ENCODE measurements around the gene SH3BGRL2. TPM values are rescaled to one million over a fixed set of nuclear protein-coding genes. Genes with fewer than 3 reads are reported as not detected.

SH3BGRL2 gene
- total RNA-seq, 4 donors from 2014 or later, result 18.2 to 65.4 (median 40.1) TPM

DNA sequence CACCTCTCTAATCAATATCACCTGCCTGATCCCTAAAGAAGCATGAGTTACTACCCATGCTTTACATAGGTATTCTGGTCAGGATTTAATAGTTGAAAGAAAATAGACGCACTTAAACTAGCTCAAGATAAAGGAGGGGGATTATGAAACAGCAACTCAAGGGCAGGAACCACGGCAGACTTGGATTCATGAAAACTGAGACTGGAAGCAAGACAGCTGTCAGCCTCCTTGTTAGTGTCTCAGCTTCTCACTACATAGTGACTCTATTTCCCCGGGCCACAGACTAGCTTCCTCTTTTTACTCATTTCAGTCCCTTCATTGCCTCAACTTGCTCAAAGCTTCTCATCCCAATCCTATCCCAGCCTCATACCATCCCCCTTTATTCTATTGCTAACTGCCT is 4.3 kb upstream of the SH3BGRL2 start:
- 82 to 94% methylated on average over 3 of the region's 3 CpGs for WGBS, 2 donors

DNA sequence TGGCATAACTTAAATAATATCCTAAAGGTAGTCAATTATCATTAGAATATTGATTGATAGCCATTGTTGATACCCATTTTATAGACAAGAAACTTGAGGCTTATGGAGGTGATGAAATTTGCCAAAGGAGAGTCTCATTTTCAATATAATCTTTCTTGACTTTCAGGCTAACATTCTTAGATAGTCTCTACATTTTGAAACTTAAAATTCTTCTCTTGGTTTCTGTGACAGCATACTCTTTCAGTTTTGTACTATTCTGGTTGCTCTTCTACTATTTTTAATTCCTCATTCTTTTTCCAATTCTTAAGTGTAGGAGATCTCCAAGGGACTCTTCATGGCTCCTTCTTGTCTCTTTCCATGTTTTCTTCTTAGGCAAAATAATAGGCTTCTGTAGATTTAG is 3.7 kb upstream of the SH3BGRL2 start:
- DNase-seq (ENCODE audit: low spot score in 2 of 2), result no peak
- H3K4me3 ChIP-seq (ENCODE audit: low read depth, poor library complexity, severe bottlenecking), result no peak overlapping the region
- TF ChIP-seq, protein P1, sequence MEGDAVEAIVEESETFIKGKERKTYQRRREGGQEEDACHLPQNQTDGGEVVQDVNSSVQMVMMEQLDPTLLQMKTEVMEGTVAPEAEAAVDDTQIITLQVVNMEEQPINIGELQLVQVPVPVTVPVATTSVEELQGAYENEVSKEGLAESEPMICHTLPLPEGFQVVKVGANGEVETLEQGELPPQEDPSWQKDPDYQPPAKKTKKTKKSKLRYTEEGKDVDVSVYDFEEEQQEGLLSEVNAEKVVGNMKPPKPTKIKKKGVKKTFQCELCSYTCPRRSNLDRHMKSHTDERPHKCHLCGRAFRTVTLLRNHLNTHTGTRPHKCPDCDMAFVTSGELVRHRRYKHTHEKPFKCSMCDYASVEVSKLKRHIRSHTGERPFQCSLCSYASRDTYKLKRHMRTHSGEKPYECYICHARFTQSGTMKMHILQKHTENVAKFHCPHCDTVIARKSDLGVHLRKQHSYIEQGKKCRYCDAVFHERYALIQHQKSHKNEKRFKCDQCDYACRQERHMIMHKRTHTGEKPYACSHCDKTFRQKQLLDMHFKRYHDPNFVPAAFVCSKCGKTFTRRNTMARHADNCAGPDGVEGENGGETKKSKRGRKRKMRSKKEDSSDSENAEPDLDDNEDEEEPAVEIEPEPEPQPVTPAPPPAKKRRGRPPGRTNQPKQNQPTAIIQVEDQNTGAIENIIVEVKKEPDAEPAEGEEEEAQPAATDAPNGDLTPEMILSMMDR (IDR thresholded peaks at IDR 0.05), result no peak
- no peak for TF ChIP-seq POLR2A (IDR thresholded peaks at IDR 0.05)
- intact Hi-C loops (cut with DNase I; ENCODE audit: low total_unique reads), result no loop called here

More for the DNA sequence above, 4.3 kb upstream of the SH3BGRL2 start:
- intact Hi-C loops (cut with DNase I; ENCODE audit: low total_unique reads), result no loop called here
- TF ChIP-seq, protein P1 (IDR thresholded peaks at IDR 0.05), result no peak
- no peak for TF ChIP-seq POLR2A (IDR thresholded peaks at IDR 0.05)
- no peak for DNase-seq (ENCODE audit: low spot score in 2 of 2)
- no peak overlapping the region for H3K4me3 ChIP-seq (ENCODE audit: low read depth, poor library complexity, severe bottlenecking)

- no peak overlapping the region for H3K4me3 ChIP-seq (ENCODE audit: low read depth, poor library complexity, severe bottlenecking)
- WGBS, 2 donors, result 91 to 92% methylated on average over 5 of the region's 5 CpGs
- intact Hi-C loops (cut with DNase I; ENCODE audit: low total_unique reads), result no loop called here
- no peak for DNase-seq (ENCODE audit: low spot score in 2 of 2)
- TF ChIP-seq POLR2A (IDR thresholded peaks at IDR 0.05), result no peak
- TF ChIP-seq, protein P1 (IDR thresholded peaks at IDR 0.05), result no peak
Observed at GRCh38 chr6:79628466-79629288, 2.5 kb upstream of the SH3BGRL2 start.

- DNase-seq (ENCODE audit: low spot score in 2 of 2), result no peak
- intact Hi-C loops (cut with DNase I; ENCODE audit: low total_unique reads), result no loop called here
- no peak for TF ChIP-seq POLR2A (IDR thresholded peaks at IDR 0.05)
- TF ChIP-seq, protein P1 (IDR thresholded peaks at IDR 0.05), result no peak
- no peak overlapping the region for H3K4me3 ChIP-seq (ENCODE audit: low read depth, poor library complexity, severe bottlenecking)
- WGBS, 2 donors, result 53 to 57% methylated on average over 8 of the region's 8 CpGs
Observed at GRCh38 chr6:79630380-79630882, 698 bp upstream of the SH3BGRL2 start.

DNA sequence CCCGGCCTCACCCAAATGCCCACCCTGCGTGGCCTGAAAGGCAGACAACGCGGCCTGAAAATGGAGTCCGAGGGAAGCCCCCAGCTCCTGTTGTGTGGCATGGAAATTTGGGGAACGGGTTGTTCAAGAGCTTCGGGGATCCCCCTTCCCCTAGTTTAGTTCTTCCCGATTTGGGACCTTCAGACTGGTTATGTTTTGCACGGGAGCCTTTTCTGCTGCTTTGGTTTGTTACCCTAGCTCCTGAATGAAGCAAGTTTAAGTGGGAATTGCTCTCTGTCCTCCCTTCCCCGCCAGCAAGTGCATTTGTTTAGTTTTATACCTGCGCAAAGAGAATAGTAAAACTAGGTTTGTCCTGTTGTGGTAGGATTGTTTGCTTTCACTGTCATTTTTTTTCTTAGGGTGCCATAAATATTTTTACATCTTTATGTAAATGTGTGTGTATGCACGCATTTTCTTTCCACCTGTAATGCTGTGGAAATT is 604 bp downstream of the SH3BGRL2 start:
- peak in 1 of 2 donors; percentile 79 for DNase-seq (ENCODE audit: low spot score in 2 of 2)
- intact Hi-C loops (cut with DNase I; ENCODE audit: low total_unique reads), result no loop called here
- peak overlapping the region; percentile 64 for H3K4me3 ChIP-seq (ENCODE audit: low read depth, poor library complexity, severe bottlenecking)
- 14 to 26% methylated on average over 8 to 12 of the region's 12 CpGs for WGBS, 2 donors
- no peak for TF ChIP-seq POLR2A (IDR thresholded peaks at IDR 0.05)
- TF ChIP-seq, protein P1 (IDR thresholded peaks at IDR 0.05), result no peak
